Globus pallidus (tissue), 1 donor: Measurements from ENCODE around the gene CEMIP2.

Experiments used
- DNase-seq: peaks from one replicate; pipeline ENCODE4 v3.0.0-alpha.2; 2015; ENCODE audit warnings: low spot score

CEMIP2 gene

DNA sequence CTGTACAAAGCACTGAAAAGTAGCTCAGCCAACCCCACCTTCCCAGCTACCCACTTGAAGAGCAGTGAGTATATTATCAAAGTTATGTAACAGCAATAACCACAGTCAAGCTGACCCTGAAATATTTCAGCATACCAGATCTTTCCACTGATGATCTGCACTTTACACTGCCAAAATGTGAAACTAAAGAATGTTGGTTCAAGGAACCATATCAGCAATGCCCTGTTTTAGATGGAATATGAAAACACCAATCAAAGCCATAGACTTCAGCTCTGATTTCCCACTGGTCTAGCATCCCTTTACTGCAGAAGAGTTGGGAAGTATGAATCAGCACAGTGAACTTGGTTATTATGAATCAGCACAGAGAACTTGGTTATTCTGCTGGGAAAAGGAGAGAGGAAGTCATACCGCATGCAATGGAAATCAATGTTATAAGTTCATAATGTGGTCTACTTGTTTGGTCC is 20.0 kb downstream of the CEMIP2 start:
- DNase-seq: no peak

DNA sequence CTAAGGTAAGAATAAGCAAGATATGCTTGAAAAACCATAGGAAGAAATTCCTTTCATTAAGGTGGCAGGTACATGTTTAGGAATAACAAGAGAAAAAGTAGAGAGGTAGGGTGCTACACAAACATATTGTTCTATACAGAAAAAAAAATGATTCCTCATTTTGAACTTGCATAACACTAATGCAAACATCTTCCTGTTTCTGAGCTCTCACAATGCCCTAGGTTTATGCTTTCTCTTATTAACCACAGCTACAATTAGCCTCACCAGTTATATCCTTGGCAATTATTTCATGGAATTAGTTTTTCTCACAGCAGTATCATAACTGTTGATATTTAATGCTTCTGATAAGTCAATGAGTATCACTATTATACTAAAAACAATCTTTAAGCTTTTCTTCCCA is 20.7 kb downstream of the CEMIP2 start:
- DNase-seq: no peak

DNA sequence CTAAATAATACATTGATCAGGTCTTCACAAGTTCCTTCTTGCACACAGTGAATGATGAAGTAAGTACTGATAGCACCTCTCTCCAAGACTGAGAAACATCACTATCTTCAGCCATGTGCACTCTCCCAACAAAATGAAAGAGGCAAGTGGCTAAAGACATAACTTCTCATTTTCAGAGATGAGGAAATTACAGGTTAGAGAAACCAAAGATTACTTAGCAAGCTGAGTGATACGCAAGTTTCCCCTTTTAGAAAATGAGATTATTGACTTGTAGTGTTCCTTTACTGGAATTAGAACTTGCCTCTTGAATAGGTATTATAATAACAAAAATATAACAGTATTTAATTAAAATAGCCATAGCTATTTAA is 21.6 kb downstream of the CEMIP2 start:
- DNase-seq: no peak

- DNase-seq: no peak
Observed at GRCh38 chr9:71746023-71746757, 22.1 kb downstream of the CEMIP2 start.

DNA sequence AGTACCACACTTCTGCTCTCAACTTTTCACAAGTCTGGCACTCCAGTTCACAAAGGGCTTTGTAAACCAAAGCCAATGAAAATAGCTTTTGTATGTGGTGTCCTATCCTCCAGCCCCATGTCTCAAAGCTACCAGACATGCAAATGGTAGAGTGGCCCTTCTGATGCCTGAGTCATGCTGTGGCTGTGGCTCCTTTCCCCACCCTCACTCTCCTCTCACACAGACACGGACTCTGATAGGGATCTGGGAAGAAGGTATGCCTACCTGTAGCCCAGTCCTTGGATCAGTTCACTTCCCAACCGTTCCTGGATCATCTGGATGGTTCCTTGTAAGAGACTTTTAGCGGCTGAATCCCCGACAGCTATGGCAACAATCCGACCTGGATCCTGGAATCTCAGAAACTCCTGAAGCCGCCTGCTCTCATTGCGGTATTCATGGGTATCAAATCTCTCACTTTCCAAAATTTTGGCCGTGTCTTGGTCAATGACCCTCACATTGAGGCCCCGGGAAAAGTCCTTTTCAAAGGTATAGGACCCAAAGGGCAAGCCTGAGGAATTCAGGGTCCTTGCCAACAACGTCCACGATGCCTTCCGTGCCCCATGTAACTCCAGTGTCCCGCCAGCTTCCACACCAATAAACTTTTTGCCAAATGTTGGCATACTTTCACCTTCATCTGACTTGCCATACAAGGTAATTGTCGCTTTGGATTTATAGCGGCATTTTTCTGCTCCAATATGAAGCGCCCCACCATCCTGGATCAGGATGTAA is 23.4 kb downstream of the CEMIP2 start:
- DNase-seq: no peak

- no peak for DNase-seq
Observed at GRCh38 chr9:71743882-71744281, 24.4 kb downstream of the CEMIP2 start.

GRCh38 chr9:71743217-71743705 is 25.1 kb downstream of the CEMIP2 start:
- no peak for DNase-seq

DNA sequence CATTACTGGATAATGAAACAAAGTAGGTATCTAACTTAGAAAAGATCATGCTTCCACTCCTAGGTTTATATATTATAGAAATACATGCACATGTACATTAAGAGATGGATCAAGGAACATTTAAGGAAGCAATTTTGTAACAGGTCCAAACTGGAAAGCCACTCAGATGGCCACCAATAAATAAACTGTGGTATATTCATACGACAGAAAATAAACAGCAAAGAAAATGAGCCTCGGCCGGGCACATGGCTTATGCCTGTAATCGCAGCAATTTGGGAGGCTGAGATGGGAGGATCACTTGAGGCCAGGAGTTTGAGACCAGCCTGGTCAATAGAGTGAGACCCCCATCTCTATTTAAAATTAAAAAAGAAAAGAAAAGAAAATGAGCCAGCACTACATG is 25.6 kb downstream of the CEMIP2 start:
- DNase-seq: no peak

- no peak for DNase-seq
Observed at GRCh38 chr9:71741926-71742648, 26.2 kb downstream of the CEMIP2 start.

- no peak for DNase-seq
Observed at GRCh38 chr9:71740199-71740598, 28.1 kb downstream of the CEMIP2 start.

DNA sequence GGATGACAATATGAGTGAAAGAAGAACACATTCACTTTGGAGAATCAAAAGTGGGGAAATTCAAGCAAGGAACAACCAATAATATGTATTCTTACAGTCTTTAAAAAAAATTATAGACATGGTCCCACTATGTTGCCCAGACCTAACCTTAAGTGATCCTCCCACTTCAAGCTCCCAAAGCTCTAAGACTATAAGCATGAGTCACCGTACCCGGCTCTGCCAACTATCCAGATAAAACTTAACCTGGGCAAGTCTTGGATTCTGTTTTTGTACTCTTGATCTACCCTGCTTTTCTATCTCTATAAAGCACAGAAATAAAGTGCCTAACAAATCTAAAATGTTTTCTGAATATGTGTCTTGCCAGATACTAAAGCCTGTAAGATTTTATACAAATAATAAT is 30.9 kb downstream of the CEMIP2 start:
- no peak for DNase-seq

DNA sequence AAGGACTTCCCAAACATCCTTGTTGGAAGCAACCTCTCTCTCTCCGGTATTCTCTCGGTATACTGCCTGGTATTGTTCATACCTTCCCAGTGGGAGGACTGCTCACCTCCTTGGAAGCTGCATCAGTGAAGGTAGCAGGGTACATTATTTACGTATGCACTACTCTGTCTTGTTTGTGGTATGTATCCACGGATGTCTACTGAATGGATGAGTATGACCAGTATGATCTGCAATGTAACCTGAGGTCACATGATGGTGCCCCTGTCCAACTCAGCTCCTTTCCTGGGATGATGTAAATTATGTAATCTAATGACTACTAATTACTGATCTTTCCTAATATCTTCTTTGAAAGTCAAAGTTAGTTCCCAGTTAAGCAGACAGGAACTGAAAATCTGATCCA is 32.1 kb downstream of the CEMIP2 start:
- DNase-seq: no peak

- no peak for DNase-seq
Observed at GRCh38 chr9:71734950-71735349, 33.4 kb downstream of the CEMIP2 start.

DNA sequence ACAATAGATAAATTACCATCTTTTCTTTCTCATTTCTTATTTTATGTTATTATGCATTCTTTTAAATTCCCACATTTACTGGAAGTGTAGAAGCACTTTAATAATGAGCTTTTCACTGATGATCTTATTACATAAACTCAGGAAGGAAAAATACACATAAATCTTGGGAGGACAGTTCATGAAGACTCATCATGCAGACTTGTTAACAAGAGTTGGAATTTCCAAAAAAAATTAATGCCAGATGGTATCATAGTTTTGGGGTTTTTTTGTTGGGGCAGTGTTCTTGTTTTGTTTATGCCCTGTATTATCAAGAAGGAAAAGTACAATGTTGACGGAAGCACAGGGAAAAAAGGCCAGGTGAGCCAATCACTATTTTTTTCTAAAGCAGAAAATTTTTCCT is 35.1 kb downstream of the CEMIP2 start:
- no peak for DNase-seq

DNA sequence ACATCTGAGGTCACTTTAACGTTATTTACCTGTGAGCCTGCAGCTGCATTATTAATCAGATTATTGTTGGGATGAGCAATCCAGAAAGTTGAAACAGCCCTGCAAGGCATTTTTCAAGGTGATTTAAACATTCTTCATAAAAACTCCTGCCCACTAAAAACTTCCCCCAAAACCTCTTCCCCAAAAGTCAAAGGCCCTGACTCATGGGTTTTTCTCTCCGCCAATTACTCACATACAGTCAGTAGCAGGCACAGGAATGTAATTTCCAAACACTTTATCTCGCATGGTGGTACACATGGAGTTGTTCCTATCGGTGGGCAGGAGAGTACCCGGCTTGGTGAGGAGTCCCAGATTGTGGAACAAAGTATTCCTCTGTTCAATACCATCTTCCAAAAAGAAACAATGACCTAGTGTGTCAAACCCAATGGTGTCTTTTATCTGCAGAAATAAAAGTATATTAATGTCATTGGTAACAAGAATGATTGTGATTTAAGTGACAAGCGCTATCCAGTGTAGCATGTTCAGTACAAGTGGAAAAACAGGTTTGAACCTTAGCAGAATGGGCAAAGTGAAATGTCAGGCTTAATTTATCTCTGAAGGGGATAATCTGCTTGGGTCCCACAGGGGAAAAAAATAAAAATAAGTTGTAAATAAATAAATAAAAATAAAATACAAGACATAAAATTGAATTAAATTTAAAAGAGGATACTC is 38.3 kb downstream of the CEMIP2 start:
- no peak for DNase-seq

- no peak for DNase-seq
Observed at GRCh38 chr9:71726723-71727122, 41.6 kb downstream of the CEMIP2 start.

- DNase-seq: no peak
Observed at GRCh38 chr9:71725590-71726338, 42.5 kb downstream of the CEMIP2 start.

DNA sequence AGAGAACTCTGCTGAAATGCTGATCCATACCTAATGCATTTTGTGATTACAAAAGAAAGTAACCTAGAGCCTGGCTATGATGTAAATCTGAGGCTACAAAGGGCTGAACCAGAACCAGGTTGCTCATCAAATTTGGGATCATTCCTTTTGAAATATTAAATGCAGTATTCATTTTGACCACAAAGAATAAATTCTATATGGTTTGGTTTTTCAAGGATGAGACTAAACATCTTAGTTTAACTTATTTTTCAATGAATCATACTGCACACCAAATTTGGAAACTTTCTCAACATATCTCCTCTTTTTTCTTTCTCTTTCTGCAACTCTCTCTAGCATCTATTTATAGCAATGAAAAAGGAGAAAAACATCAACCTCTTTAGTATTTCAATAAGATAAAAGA is 46.5 kb downstream of the CEMIP2 start:
- DNase-seq: no peak

DNA sequence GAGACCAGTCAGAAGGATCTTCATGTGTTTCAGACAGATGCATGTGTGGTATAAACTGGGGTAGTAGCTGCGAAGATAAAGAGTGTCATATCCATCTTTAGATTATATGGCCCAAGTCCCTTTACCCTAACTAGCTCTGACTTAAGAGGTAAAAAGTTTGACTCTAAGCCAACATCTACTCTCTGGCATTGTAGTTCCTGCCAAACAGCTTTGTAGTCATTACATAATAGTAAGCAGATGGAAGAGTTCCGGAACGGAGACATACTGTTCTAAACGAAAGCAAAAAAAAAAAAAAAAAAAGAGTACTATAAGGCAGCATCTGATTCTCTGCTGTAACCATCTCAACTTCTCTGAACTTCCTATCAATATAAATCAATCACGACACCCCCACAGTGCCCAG is 48.8 kb downstream of the CEMIP2 start:
- DNase-seq: no peak

GRCh38 chr9:71719088-71719487 is 49.2 kb downstream of the CEMIP2 start:
- DNase-seq: no peak

DNA sequence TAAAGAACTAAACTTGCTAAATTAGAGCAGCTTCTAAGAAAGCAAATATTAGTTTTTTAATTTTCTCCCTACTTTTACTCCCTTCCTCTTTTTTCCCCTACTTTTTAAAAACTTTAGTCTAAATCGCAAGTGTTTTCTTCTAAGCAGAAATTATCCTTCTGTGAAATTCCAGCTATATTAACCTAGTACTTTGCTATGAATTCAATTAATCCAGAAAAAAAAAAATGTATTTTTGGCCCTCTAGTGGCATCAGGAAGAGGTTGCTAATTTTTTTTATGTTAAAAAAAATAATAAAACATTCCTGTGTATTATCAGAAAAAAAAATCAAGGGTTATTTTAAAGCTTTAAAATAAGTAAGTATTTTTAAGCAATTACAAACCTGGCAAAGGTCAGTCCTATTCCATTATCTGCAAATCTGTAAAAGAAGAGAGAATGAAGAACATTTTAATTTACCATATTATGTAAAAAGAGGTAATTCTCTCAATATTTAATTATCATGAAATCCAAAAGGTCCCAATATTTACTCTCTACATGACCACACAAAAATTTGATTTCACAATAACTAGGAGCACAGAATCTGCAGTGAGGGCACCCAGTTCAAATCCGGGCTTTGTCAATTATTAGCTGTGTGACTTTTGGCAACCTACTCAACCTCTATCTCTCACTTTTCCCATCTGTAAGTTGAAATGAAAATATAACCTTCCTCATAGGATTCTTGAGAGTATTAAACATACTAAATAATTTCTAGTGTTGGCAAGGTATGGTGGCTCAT is 52.0 kb downstream of the CEMIP2 start:
- no peak for DNase-seq
